ENCODE data around the gene TANC1. TPM values are rescaled to one million over a fixed set of nuclear protein-coding genes. Genes with fewer than 3 reads are reported as not detected.

TANC1 gene
- total RNA-seq, 1 donor from 2014 or later: 36.9 TPM

GRCh38 chr2:159175927-159176326, 207.5 kb downstream of the TANC1 start:
- no peak for DNase-seq (ENCODE audit: extremely low spot score, unreplicated experiment)
- Mint-ChIP-seq H3K27ac (ENCODE audit: unreplicated experiment) (no peak overlapping the region), H3K4me1 (ENCODE audit: unreplicated experiment) (peaks cover 6% of the 10 kb centered on the region), H3K9me3 (ENCODE audit: unreplicated experiment) (no peaks in the 10 kb centered on the region), H3K27me3 (ENCODE audit: unreplicated experiment) (no peaks in the 10 kb centered on the region), H3K4me3 (ENCODE audit: unreplicated experiment) (no peak overlapping the region), H3K36me3 (ENCODE audit: unreplicated experiment) (peaks cover 66% of the 10 kb centered on the region)
- TF ChIP-seq CTCF (IDR thresholded peaks at IDR 0.05): no peak

GRCh38 chr2:159176555-159176954, 208.1 kb downstream of the TANC1 start:
- no peak overlapping the region for H3K4me3 Mint-ChIP-seq (ENCODE audit: unreplicated experiment)
- H3K36me3 Mint-ChIP-seq (ENCODE audit: unreplicated experiment): peaks cover 67% of the 10 kb centered on the region
- H3K27me3 Mint-ChIP-seq (ENCODE audit: unreplicated experiment): no peaks in the 10 kb centered on the region
- peaks cover 6% of the 10 kb centered on the region for H3K4me1 Mint-ChIP-seq (ENCODE audit: unreplicated experiment)
- H3K9me3 Mint-ChIP-seq (ENCODE audit: unreplicated experiment): no peaks in the 10 kb centered on the region
- DNase-seq (ENCODE audit: extremely low spot score, unreplicated experiment): no peak
- no peak overlapping the region for H3K27ac Mint-ChIP-seq (ENCODE audit: unreplicated experiment)
- no peak for TF ChIP-seq CTCF (IDR thresholded peaks at IDR 0.05)

DNA sequence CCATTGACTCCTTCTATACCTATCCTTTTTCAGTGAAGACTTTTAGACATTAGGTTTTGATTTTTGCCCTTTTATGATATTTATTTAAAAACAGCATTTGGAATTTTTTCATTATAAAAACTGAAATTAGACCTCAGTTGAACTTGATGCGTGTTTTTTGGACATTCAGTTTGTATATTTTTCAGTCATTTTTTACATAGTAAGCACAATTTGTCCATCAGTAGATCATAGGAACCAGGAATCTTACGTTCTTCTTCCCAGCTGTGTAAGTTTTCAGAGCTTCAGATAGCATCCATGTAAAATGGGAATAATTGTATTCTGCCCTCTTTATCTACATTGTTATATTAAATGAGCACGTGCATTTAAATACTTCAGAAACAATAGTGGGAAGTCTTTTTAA, 208.9 kb downstream of the TANC1 start:
- DNase-seq (ENCODE audit: extremely low spot score, unreplicated experiment): no peak
- H3K36me3 Mint-ChIP-seq (ENCODE audit: unreplicated experiment): peaks cover 65% of the 10 kb centered on the region
- H3K27ac Mint-ChIP-seq (ENCODE audit: unreplicated experiment): no peak overlapping the region

GRCh38 chr2:159177957-159178356, 209.5 kb downstream of the TANC1 start:
- Mint-ChIP-seq H3K4me3 (ENCODE audit: unreplicated experiment) (no peak overlapping the region), H3K36me3 (ENCODE audit: unreplicated experiment) (peaks cover 64% of the 10 kb centered on the region), H3K27ac (ENCODE audit: unreplicated experiment) (no peak overlapping the region), H3K27me3 (ENCODE audit: unreplicated experiment) (no peaks in the 10 kb centered on the region), H3K4me1 (ENCODE audit: unreplicated experiment) (peaks cover 6% of the 10 kb centered on the region), H3K9me3 (ENCODE audit: unreplicated experiment) (no peaks in the 10 kb centered on the region)
- DNase-seq (ENCODE audit: extremely low spot score, unreplicated experiment): no peak
- TF ChIP-seq CTCF (IDR thresholded peaks at IDR 0.05): no peak

More for the DNA sequence above, 208.9 kb downstream of the TANC1 start:
- Mint-ChIP-seq H3K27me3 (ENCODE audit: unreplicated experiment) (no peaks in the 10 kb centered on the region), H3K4me3 (ENCODE audit: unreplicated experiment) (no peak overlapping the region), H3K4me1 (ENCODE audit: unreplicated experiment) (peaks cover 6% of the 10 kb centered on the region), H3K9me3 (ENCODE audit: unreplicated experiment) (no peaks in the 10 kb centered on the region)
- TF ChIP-seq CTCF (IDR thresholded peaks at IDR 0.05): no peak

- peaks cover 6% of the 10 kb centered on the region for H3K4me1 Mint-ChIP-seq (ENCODE audit: unreplicated experiment)
- TF ChIP-seq CTCF (IDR thresholded peaks at IDR 0.05): no peak
- no peaks in the 10 kb centered on the region for H3K27me3 Mint-ChIP-seq (ENCODE audit: unreplicated experiment)
- no peak for DNase-seq (ENCODE audit: extremely low spot score, unreplicated experiment)
- H3K4me3 Mint-ChIP-seq (ENCODE audit: unreplicated experiment): no peak overlapping the region
- no peaks in the 10 kb centered on the region for H3K9me3 Mint-ChIP-seq (ENCODE audit: unreplicated experiment)
- H3K36me3 Mint-ChIP-seq (ENCODE audit: unreplicated experiment): peaks cover 65% of the 10 kb centered on the region
- no peak overlapping the region for H3K27ac Mint-ChIP-seq (ENCODE audit: unreplicated experiment)
These were observed 210.7 kb downstream of the TANC1 start for GRCh38 chr2:159179096-159179495.
